T-helper 2 cell treated with Interferon-gamma antibody and Interleukin-4, amounts not matched to agents 5 μg/mL and 100 μg/mL, for 36 hours (primary cell): ENCODE data around the gene CNBD2.
"Not testable (repeated sequence)": the region's sequence is repeated elsewhere in the genome, so short reads cannot be mapped to it uniquely, and the experiment has no call there.

Experiments
- DNase-seq: peaks from one replicate; pipeline ENCODE4 v3.0.0; 2021; ENCODE audit warnings: low spot score
- H3K27ac Mint-ChIP-seq: one replicate; pipeline ENCODE4 v1.8.0; 2021; ENCODE audit warnings: mild to moderate bottlenecking, mixed read lengths
- H3K27me3 Mint-ChIP-seq: one replicate; pipeline ENCODE4 v1.8.0; 2021; ENCODE audit warnings: low read depth, mixed read lengths
- H3K36me3 Mint-ChIP-seq: one replicate; pipeline ENCODE4 v1.8.0; 2021; ENCODE audit warnings: low read depth, mixed read lengths
- H3K4me1 Mint-ChIP-seq: one replicate; pipeline ENCODE4 v1.8.0; 2021; ENCODE audit warnings: low read depth, mixed read lengths
- H3K4me3 Mint-ChIP-seq: one replicate; pipeline ENCODE4 v1.8.0; 2022; ENCODE audit warnings: mild to moderate bottlenecking, moderate library complexity, mixed read lengths
- H3K9me3 Mint-ChIP-seq: one replicate; pipeline ENCODE4 v1.8.0; 2021; ENCODE audit warnings: mixed read lengths

Gene CNBD2

DNA sequence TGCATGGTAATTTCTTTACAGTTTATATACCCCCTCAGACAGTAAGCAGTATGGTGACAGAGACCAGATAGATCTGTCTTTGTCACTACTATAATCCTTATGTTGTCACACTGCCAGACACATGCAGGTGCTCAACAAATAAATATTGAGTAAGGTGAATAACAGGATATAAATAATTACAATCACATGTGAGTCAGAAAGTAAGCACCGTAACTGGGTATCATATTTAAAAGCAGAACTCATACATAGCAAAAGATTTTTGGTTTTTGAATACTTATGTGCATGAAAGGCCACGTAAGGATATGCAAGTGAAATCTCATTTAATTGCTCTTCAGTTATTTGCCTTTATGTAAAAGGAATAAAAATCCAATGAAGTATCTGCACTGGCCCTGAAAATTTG, 17.4 kb downstream of the CNBD2 start:
- DNase-seq: no peak
- H3K36me3 Mint-ChIP-seq: no peaks in the 10 kb centered on the region
- no peak overlapping the region for H3K27ac Mint-ChIP-seq
- peaks cover 19% of the 10 kb centered on the region for H3K27me3 Mint-ChIP-seq
- no peak overlapping the region for H3K4me3 Mint-ChIP-seq
- H3K9me3 Mint-ChIP-seq: no peaks in the 10 kb centered on the region
- no peaks in the 10 kb centered on the region for H3K4me1 Mint-ChIP-seq

DNA sequence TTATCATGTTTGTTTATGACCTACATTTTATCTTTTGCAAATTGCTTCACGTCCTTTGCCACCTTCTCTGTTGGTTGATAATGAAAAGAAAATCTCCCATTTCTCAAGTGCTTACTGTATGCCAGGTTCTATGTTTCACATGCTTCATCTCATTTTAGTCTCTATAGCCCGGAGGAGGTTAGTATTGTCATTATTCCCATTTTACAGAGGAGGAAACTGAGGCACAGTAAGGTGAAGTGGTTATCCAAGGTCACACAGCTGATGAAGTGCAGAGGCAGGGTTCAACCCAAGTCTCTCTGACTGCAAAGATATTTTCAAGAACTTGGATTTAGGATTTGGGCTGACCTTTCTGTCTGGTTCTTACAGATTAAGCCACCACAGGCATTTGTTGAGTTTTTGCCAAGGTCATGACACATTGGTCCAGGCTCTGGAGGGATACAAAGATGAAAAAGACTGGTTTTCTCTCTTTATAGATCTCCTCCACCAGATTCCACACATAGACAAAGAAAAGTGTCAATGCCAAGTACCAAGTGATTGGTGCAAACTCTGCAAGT, 20.6 kb downstream of the CNBD2 start:
- no peaks in the 10 kb centered on the region for H3K9me3 Mint-ChIP-seq
- peaks cover 22% of the 10 kb centered on the region for H3K27me3 Mint-ChIP-seq
- no peak for DNase-seq
- H3K4me1 Mint-ChIP-seq: peaks cover 4% of the 10 kb centered on the region
- no peak overlapping the region for H3K27ac Mint-ChIP-seq
- H3K4me3 Mint-ChIP-seq: no peak overlapping the region
- H3K36me3 Mint-ChIP-seq: no peaks in the 10 kb centered on the region

DNA sequence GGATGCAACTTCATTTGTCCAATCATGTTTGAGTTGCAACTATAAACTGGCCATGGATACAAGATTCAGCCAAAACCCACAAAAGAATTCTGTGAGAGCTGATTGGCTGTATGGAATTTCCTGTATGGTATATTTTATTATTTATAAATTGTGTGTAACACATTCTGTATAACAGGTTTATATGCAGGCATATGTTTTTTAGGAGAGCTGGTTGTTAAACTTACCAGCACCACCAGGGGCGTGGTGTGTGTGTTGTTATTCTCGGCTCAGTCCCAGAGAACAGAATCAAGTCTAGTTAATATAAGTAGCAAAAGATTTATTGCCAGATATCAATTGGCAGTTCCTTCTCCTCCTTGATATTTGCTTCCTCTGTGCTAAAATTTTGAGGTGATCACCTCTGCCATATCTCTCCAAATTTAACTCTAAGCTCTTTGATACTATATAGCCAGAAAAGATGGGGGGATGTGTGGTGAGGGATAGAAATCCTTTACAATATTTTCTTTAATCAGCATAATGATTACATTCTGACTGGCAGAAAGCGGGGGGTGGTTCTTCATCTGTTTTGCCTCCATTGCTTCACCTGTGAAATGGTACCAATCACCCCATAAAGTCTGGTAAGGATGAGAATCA, 22.9 kb downstream of the CNBD2 start:
- Mint-ChIP-seq H3K4me3 (no peak overlapping the region), H3K27ac (no peak overlapping the region), H3K4me1 (peaks cover 4% of the 10 kb centered on the region), H3K36me3 (no peaks in the 10 kb centered on the region), H3K9me3 (no peaks in the 10 kb centered on the region), H3K27me3 (peaks cover 22% of the 10 kb centered on the region)
- no peak for DNase-seq

DNA sequence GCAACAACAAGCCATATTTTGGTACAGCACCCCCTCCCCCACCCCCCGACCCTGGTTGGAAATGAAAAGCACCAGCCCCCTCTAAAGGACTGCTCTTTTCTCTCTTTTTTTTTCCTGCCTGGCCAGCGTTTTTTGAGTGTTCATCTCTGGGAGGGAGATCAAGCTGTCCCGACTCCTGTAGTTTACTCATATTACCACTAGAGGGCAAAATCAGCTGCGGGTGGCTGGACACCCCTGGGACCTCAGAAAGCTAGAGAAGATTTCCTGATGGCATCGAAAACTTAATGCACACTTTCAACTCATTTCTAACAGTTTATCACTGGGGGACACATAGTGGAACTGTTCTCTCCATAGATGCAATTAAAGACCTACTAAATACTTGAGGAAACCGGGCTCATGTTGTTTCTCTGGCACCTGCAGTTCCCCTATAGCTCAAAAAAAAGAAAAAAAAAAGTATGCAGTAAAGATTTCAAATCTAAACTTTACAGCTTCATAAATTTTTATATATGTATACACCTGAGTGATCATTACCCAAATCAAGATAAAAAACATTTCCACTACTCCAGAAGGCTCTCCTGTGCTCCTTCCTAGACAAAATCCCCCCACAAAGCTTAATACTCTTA, 24.4 kb downstream of the CNBD2 start:
- Mint-ChIP-seq H3K9me3 (no peaks in the 10 kb centered on the region), H3K27me3 (peaks cover 18% of the 10 kb centered on the region), H3K4me1 (peaks cover 4% of the 10 kb centered on the region), H3K27ac (no peak overlapping the region), H3K36me3 (no peaks in the 10 kb centered on the region), H3K4me3 (no peak overlapping the region)
- DNase-seq: peak; percentile 28

DNA sequence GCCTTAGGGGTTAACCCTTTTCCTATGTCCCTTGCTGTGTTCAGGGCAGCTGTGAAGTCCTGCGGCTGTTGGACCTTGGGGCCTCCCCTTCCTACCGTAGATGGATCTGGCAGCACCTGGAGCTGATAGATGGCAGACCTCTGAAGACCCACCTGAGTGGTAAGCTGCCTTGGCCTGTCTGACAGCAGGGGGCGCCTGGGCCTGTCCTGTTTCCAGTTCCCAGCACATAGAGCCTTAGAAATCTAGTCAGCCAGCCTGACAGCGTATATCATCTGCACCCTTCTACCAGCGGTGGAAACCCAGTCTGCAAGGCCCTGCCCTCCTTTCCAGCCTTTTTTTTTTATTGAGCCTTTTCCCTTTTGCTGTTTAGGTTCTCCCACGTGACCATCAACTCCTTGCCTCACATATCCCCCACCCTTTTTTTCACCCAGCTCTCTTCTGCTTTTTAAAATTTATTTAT, 26.6 kb downstream of the CNBD2 start:
- no peaks in the 10 kb centered on the region for H3K36me3 Mint-ChIP-seq
- H3K9me3 Mint-ChIP-seq: no peaks in the 10 kb centered on the region
- H3K4me1 Mint-ChIP-seq: peaks cover 4% of the 10 kb centered on the region
- DNase-seq: peak; percentile 38
- H3K27ac Mint-ChIP-seq: no peak overlapping the region
- no peak overlapping the region for H3K4me3 Mint-ChIP-seq
- peaks cover 10% of the 10 kb centered on the region for H3K27me3 Mint-ChIP-seq

DNA sequence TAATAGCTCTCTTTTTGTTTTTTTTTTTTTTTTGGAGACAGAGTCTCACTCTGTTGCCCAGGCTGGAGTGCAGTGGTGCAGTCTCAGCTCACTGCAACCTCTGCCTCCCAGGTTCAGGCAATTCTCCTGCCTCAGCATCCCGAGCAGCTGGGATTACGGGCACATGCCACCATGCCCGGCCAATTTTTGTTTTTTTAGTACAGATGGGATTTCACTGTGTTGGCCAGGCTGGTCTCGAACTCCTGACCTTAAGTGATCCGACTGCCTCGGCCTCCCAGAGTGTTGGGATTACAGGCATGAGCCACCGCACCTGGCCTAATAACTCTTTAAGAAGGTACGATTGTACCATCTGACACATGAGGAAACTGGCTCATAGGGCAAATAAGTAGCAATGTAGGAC, 28.1 kb downstream of the CNBD2 start:
- H3K4me1 Mint-ChIP-seq, H3K4me3 Mint-ChIP-seq, H3K27ac Mint-ChIP-seq, H3K36me3 Mint-ChIP-seq, DNase-seq, H3K27me3 Mint-ChIP-seq, H3K9me3 Mint-ChIP-seq: not testable (repeated sequence)

DNA sequence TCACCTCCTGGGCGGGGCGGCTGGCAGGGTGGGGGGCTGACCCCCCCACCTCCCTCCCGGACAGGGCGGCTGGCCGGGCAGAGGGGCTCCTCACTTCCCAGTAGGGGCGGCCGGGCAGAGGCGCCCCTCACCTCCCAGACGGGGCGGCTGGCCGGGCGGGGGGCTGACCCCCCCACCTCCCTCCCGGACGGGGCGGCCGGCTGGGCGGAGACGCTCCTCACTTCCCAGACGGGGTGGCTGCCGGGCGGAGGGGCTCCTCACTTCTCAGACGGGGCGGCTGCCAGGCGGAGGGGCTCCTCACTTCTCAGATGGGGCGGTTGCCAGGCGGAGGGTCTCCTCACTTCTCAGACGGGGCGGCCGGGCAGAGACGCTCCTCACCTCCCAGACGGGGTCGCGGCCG, 32.9 kb downstream of the CNBD2 start:
- H3K27ac Mint-ChIP-seq, H3K36me3 Mint-ChIP-seq, H3K4me3 Mint-ChIP-seq, H3K27me3 Mint-ChIP-seq, DNase-seq, H3K4me1 Mint-ChIP-seq: not testable (repeated sequence)
- H3K9me3 Mint-ChIP-seq: peaks cover 15% of the 10 kb centered on the region

DNA sequence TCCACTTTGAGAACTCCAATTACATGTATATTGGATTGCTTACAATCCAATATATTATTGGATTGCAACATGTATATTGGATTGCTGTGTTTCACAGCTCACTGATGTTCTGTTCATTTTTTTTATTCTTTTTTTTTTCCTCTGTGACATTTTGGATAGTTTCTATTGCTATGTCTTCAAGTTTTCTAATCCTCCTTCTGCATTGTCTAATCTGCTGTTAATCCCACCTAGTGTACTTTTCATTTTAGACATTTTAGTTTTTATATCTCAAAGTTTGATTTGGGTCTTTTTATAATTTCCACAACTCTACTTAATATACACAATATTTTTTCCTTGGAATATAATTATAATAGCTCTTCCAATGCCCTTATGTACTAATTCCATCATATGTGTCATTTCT, 34.5 kb downstream of the CNBD2 start:
- peaks cover 2% of the 10 kb centered on the region for H3K27me3 Mint-ChIP-seq
- no peaks in the 10 kb centered on the region for H3K36me3 Mint-ChIP-seq
- no peak for DNase-seq
- no peaks in the 10 kb centered on the region for H3K4me1 Mint-ChIP-seq
- H3K9me3 Mint-ChIP-seq: peaks cover 15% of the 10 kb centered on the region
- no peak overlapping the region for H3K4me3 Mint-ChIP-seq
- no peak overlapping the region for H3K27ac Mint-ChIP-seq

DNA sequence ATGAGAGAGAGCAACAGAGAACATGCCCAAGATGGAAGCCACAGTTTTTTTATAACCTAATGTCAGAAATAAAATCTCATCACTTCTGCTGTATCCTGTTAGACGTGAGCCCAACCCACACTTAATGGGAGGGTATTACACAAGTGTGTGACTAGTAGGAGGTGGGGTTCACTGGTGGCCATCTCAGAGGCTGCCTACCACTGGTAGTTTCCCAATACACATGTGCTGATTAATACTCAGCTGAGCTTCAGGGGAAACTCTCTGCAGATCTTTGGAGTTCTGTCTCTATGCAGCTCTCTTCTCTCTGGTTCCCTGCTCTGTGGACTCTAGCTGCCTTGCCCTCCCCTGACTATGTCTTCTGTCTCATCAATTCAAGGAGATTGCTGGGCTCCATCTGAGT, 35.7 kb downstream of the CNBD2 start:
- Mint-ChIP-seq H3K9me3 (peaks cover 15% of the 10 kb centered on the region), H3K4me3 (no peak overlapping the region), H3K36me3 (no peaks in the 10 kb centered on the region), H3K27ac (no peak overlapping the region), H3K4me1 (no peaks in the 10 kb centered on the region), H3K27me3 (peaks cover 2% of the 10 kb centered on the region)
- DNase-seq: no peak

DNA sequence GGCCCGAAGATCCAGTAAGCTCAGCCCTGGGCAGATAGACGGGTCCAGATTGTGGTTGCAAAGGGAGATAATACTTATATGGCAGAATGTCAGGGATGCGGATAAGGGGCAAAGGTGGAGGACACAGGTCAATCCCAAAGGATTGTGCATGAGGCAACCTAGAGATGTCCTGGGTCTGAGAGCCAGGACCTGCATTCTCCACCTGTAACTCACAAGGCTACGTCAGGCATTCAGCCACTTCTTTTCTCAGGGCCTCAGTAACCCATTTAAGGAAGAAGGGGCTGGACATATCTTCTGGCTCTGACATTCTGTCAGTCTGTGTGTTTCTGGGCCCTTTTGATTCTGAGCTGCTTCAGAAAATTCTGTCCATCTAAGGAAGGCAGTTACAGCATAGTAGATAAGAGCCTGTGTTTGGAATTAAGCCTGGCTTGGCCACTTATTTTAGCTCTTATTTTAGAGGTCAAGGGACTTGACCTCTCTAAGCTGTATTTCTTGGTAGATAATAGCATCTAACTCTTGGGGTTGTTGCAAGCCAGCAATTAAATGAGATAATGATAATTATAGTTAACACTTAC, 40.2 kb downstream of the CNBD2 start:
- no peaks in the 10 kb centered on the region for H3K27me3 Mint-ChIP-seq
- H3K4me1 Mint-ChIP-seq: no peaks in the 10 kb centered on the region
- H3K36me3 Mint-ChIP-seq: no peaks in the 10 kb centered on the region

DNA sequence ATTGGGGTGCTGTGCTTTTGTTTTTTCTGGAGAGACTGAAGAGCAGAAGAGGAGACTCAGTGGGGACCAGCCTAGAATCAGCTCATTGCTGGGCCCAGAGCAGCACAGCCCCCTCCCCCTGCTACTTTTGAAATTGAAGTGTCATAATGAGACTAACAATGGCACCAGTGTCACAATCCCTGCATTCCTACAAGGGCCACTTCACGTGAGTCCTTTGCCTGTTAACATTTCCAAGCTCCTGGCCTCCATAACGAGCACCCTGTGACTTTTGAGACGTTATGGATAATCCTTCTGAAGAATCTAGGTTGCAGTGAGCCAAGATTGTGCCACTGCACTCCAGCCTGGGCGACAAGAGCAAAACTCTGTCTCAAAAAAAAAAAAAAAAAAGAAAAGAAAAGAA, 41.7 kb downstream of the CNBD2 start:
- H3K27me3 Mint-ChIP-seq: no peaks in the 10 kb centered on the region
- no peak overlapping the region for H3K4me3 Mint-ChIP-seq
- no peak for DNase-seq
- H3K9me3 Mint-ChIP-seq: no peaks in the 10 kb centered on the region
- no peaks in the 10 kb centered on the region for H3K4me1 Mint-ChIP-seq
- no peaks in the 10 kb centered on the region for H3K36me3 Mint-ChIP-seq
- no peak overlapping the region for H3K27ac Mint-ChIP-seq

More for the DNA sequence above, 40.2 kb downstream of the CNBD2 start:
- Mint-ChIP-seq H3K27ac (no peak overlapping the region), H3K9me3 (peaks cover 4% of the 10 kb centered on the region), H3K4me3 (no peak overlapping the region)
- DNase-seq: no peak

DNA sequence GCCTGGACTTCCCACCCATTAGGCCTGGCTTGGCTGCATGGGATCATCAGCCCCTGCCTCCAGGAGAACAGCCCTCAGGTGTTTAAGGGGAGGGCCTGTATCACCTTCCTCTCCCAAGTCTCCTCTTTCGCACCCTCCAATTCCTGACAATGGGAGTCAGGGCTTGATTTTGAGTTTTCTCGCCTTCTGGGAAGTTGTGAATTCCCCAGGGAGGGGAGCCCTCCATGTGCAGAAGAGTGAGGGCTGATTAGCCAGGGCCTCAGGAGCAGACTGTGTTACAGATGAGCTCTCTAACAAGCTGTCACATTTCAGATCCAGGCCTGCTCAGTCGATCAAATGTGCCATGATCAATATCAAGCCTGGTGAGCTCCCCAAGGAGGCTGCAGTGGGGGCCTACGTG, 42.4 kb downstream of the CNBD2 start:
- H3K4me3 Mint-ChIP-seq: no peak overlapping the region
- no peaks in the 10 kb centered on the region for H3K9me3 Mint-ChIP-seq
- H3K4me1 Mint-ChIP-seq: no peaks in the 10 kb centered on the region
- no peak for DNase-seq
- H3K27me3 Mint-ChIP-seq: no peaks in the 10 kb centered on the region
- H3K36me3 Mint-ChIP-seq: no peaks in the 10 kb centered on the region
- no peak overlapping the region for H3K27ac Mint-ChIP-seq

DNA sequence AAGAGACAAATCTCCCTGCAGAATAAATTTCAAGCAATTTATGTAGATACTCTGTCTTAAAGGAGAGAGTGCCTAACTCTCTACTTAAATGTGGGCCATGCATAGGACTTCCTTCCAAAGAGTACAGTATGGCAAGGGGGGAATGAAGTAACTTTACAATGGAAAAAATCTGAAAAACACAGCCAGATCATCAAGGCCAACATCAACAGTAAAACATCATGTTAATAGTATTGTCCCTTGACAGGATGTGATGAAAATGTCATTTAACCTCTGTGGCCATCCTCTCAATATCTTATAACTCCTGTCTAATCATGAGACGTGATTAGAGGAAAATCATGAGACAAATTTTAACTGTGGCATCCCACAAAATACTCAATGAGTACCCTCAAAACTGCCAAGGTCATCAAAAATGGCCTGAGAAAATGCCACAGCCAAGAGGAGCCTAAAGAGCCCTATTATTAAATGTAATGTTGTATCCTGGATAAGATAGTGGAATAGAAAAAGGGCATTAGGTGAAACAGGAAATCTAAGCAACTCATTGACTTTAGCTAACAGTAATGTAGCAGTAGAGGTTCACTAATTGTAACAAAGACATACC, 47.5 kb downstream of the CNBD2 start:
- Mint-ChIP-seq H3K4me3 (no peak overlapping the region), H3K27me3 (no peaks in the 10 kb centered on the region), H3K9me3 (no peaks in the 10 kb centered on the region), H3K4me1 (no peaks in the 10 kb centered on the region), H3K27ac (no peak overlapping the region), H3K36me3 (no peaks in the 10 kb centered on the region)
- no peak for DNase-seq
